ENCODE results near the gene BBS12. TPM values are rescaled to one million over a fixed set of nuclear protein-coding genes. Genes with fewer than 3 reads are reported as not detected.
"Not testable (repeated sequence)": the region's sequence is repeated elsewhere in the genome, so short reads cannot be mapped to it uniquely, and the experiment has no call there.

The BBS12 gene
- polyA plus RNA-seq, 4 donors, result 11.7 to 15.1 (median 13.4) TPM

GRCh38 chr4:122764071-122764820 lies 31.7 kb downstream of the BBS12 start:
- no peak for DNase-seq (ENCODE audit: low read depth in 4 of 4, low spot score in 2 of 4)

DNA sequence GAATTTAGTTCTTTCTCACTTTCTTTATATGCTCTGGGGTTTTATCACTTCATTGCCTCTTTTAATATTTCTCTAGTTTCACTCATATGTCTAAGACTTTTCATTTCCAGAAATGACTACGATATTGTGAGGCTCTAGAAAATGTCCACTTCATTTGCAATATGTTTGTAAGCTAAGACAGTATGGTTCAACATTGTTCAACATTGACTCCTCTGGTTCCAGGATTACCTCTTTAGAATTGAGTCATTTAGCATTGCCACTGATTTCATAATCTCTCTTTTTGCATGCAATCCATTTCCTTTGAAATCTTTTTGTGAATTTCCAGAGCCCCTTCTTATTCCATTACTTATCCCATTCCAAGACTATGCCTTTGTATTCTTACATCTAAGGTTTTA lies 32.3 kb downstream of the BBS12 start:
- no peak for DNase-seq (ENCODE audit: low read depth in 4 of 4, low spot score in 2 of 4)

DNA sequence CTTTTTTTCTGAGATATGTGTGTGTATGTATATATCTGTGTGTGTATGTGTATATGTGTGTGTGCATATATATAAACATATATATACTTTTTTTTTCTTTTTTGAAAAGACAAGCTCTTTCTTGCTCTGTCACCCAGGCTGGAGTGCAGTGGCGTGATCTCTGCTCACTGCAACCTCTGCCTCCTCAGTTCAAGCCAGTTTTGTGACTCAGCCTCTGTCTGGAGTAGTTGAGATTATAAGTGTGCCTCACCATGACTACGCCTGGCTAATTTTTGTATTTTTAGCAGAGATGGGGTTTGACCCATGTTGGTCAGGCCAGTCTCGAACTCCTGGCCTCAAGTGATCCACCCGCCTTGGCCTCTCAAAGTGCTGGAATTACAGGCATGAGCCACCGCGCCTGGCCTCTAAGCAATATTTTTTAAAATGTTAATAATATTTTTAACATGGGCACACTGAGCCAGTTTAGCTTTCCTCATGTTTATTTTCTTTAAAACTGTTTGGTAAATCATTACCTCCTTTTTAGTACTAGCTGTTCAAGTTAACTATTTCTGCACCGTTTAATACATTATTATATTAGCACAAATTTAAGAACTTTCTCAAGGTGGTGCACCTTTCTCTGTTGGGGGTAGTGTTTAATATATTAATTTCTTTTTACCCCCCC lies 33.3 kb downstream of the BBS12 start:
- DNase-seq (ENCODE audit: low read depth in 4 of 4, low spot score in 2 of 4), result no peak

DNA sequence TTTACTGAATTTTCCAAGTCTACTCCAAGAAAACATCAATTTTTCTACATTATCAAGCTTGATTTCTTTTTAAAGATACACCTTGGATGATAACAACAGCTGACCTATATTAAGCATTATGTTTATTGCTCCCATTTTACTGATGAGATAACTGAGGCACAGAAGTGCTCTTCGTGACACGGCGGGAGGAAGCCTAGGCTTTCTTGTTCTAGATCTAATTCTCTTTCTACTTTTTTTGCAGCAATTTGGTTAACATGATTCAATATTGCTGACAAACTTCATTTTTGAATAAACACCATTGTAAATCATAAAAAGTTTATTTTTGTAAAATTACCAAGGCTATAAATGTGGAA lies 33.8 kb downstream of the BBS12 start:
- no peak for DNase-seq (ENCODE audit: low read depth in 4 of 4, low spot score in 2 of 4)

GRCh38 chr4:122766950-122767349 lies 34.4 kb downstream of the BBS12 start:
- no peak for DNase-seq (ENCODE audit: low read depth in 4 of 4, low spot score in 2 of 4)

GRCh38 chr4:122771724-122772123 lies 39.2 kb downstream of the BBS12 start:
- no peak for DNase-seq (ENCODE audit: low read depth in 4 of 4, low spot score in 2 of 4)

GRCh38 chr4:122772311-122772710 lies 39.8 kb downstream of the BBS12 start:
- DNase-seq (ENCODE audit: low read depth in 4 of 4, low spot score in 2 of 4), result no peak

- DNase-seq (ENCODE audit: low read depth in 4 of 4, low spot score in 2 of 4), result no peak
Measured at GRCh38 chr4:122772986-122773385, 40.5 kb downstream of the BBS12 start.

- DNase-seq (ENCODE audit: low read depth in 4 of 4, low spot score in 2 of 4), result no peak
Measured at GRCh38 chr4:122775039-122775438, 42.5 kb downstream of the BBS12 start.

GRCh38 chr4:122775987-122776836 lies 43.7 kb downstream of the BBS12 start:
- DNase-seq (ENCODE audit: low read depth in 4 of 4, low spot score in 2 of 4), result no peak

GRCh38 chr4:122776916-122777315 lies 44.4 kb downstream of the BBS12 start:
- no peak for DNase-seq (ENCODE audit: low read depth in 4 of 4, low spot score in 2 of 4)

DNA sequence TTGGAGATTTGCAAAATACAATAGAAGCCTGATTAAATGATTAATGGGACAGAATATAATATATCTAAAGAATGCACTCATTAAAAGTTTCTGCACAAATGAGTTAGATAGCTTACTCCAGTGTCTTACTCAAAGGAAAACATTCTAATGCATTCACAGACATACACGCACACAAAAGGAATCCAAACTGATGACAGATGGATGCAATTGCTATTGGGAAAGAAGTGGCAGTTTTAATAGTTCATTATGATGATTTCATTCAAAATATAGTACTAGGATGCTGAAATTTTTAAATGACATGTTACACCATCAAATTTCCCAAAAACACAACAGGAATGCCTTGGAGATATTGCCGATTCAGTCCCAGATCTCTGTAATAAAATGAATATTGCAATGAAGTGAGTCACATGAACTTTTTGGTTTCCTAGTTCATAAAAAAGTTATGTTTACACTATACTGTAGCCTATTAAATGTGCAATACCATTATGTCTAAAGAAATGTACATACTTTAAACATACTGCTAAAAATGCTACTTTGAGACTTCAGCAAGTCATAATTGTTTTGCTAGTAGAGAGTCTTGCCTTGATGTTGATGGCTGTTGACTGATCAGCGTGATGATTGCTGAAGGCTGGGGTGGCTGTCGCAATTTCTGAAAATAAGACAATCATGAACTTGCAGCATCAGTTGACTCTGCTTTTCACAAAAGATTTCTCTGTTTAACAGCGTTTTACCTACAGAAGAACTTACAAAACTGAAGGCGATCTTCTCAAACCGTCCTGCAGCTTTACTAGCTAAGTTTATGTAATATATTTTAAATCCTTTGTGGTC lies 45.6 kb downstream of the BBS12 start:
- no peak for DNase-seq (ENCODE audit: low read depth in 4 of 4, low spot score in 2 of 4)

GRCh38 chr4:122781486-122781885 lies 49.0 kb downstream of the BBS12 start:
- no peak for DNase-seq (ENCODE audit: low read depth in 4 of 4, low spot score in 2 of 4)

GRCh38 chr4:122783301-122784215 lies 51.1 kb downstream of the BBS12 start:
- no peak for DNase-seq (ENCODE audit: low read depth in 4 of 4, low spot score in 2 of 4)

- DNase-seq (ENCODE audit: low read depth in 4 of 4, low spot score in 2 of 4), result no peak
Measured at GRCh38 chr4:122784261-122784660, 51.8 kb downstream of the BBS12 start.

DNA sequence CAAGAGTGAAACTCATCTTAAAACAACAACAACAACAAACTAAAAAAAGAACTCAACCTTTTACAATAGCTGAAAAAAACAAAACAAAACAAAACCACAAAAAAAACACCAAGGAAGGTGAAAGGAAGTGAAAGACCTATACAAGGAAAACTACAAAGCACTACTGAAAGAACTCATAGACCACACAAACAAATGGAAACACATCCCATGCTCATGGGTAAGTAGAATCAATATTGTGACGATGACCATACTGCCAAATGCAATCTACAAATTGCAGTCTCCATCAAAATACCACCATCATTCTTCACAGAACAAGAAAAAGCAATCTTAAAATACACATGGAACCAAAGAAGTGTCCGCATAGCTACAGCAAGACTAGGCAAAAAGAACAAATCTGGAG lies 52.6 kb downstream of the BBS12 start:
- no peak for DNase-seq (ENCODE audit: low read depth in 4 of 4, low spot score in 2 of 4)

DNA sequence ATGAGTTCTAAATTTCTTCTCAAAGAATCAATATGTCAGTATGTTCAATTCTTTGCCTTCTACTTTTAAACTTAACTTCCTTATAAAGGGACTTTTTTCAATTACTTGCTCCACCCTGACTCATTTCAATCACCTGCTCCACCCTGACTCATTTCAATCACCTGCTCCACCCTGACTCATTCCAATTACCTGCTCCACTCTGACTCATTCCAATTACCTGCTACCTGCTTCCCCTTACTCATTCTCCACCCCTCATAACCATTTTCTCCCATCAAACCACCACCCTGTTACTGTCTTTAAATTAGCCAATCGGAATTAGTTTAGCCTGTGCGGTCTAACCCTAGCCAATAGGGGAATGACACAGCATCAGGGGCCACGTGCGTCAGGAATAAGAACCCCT lies 53.8 kb downstream of the BBS12 start:
- DNase-seq (ENCODE audit: low read depth in 4 of 4, low spot score in 2 of 4), result not testable (repeated sequence)

- DNase-seq (ENCODE audit: low read depth in 4 of 4, low spot score in 2 of 4), result not testable (repeated sequence)
Measured at GRCh38 chr4:122786920-122787319, 54.4 kb downstream of the BBS12 start.

GRCh38 chr4:122787940-122788339 lies 55.4 kb downstream of the BBS12 start:
- no peak for DNase-seq (ENCODE audit: low read depth in 4 of 4, low spot score in 2 of 4)

DNA sequence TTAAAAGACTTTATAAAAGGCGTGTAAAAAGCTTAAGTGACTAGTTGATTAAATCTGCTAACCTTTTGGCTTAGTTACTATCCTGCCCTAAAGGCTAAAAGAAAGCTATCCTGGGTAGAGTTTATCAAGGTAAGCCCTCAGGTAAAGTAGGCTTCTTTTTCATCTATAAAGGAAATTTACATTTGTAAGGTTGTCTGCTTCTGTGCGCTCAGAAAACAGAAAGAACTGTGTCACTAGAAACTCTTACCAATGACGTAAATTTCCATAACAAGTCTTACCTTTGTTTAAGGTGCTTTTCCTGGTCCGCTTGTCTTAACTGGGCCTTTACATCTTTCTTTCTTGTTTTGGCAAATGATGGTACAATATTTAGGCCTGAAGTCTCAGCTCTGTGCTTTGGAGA lies 56.4 kb downstream of the BBS12 start:
- no peak for DNase-seq (ENCODE audit: low read depth in 4 of 4, low spot score in 2 of 4)
